Measurements from ENCODE around the gene IL13.

Gene IL13

DNA sequence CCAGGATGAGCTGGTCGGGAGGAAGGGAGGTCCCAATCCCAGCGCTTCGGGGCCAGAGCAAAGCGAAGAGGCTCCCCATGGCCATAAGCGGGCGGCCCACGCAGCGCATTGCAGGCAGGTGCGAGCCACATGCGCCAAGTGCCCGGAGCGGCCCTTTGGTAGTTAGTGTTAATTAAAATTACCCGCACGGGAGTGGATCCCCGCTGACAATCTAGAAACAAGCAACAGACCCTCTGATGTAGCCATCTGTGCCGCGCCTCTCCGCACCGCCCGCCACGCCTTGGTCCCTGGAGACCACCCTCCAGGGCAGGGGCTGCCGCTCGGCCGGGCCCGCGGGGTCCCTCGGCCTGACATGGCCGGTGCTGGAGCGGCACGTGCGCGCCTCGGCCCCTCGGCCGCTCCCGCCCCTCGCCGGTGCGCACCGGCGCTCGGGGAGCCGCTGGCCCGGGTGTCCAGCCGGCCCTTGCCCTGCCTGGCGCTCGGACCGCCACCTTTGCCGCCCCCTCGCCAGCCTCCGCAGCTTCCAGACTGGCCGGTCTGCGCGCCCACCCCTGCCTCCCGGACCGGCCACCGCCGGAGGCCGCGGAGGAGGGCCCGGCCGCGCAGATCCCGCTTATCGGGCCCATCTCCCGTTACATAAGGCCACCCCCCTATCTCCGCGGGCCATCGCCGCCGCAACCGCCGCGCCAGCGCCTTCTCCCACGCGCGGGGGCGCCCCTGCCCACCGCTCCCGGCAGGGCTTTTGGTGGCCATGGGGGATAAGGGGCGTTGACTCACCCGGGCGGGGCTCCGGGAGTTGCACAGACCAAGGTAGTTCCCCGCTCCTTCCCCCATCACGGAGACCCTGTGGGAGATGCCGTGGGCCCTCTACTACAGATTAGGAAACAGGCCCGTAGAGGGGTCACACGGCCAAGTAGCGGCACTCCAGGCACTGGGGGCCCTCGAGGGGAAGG is 1.9 kb upstream of the IL13 start:
- DNase-seq (ENCODE audit: low read depth) = peak; percentile 46

DNA sequence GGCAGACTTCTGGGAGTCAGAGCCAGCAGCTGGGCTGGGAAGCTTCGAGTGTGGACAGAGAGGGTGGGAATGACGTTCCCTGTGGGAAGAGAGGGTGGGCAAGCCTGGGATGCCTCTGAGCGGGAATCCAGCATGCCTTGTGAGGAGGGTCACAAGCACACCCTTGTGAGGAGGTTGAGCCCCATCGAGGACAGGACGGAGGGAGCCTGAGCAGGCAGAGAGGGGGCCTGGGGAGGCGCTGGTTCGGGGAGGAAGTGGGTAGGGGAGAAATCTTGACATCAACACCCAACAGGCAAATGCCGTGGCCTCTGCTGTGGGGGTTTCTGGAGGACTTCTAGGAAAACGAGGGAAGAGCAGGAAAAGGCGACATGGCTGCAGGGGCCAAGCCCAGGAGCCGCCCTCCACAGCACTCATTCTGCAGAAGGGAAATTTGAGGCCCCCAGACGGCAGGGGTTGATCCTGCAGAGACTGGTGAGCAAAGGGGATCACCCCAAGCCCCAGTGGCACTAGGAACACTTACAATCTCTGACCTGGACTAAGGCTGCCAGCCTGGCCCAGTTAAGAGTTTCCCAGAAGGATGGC is 1.1 kb upstream of the IL13 start:
- no peak for DNase-seq (ENCODE audit: low read depth)

DNA sequence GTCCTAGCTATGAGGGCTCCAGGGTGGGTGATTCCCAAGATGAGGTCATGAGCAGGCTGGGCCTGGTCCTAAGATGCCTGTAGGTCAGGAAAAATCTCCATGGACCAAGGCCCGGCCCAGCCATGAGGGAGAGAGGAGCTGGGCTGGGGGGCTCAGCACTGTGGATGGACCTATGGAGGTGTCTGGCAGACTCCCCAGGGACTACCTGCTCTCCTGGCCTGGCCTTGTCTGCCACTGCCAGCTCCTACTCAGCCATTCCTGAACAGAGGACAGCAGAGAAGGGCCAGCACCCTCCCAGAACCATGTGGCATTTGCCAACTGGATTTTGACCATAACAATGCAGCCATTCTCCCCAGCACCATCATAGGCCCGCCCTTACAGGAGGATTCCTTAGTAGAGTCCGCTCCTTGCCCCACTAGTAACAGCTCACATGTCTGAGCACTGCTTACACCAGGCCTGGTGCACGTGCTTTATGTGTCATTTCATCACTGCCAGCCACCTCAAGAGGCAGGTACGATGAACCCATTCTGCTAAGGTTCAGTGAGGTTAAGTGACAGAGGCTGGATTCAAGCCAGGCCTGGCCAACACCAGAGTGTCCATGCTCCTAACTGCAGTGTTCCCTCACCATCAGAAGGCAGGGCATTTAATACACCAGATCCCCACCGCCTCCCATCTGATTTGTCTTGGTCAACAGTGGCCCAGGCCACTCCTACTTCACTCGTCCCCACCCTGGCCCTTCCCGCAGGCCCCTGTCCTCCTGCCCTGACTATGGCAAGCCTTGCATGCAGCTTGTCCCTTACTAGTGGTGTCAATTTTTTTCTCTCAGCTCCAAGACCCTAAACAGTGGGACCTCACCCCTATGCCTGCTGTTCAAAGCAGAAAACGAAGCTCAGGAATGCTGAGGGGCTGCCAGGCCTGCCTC is 669 bp downstream of the IL13 start:
- no peak for DNase-seq (ENCODE audit: low read depth)

DNA sequence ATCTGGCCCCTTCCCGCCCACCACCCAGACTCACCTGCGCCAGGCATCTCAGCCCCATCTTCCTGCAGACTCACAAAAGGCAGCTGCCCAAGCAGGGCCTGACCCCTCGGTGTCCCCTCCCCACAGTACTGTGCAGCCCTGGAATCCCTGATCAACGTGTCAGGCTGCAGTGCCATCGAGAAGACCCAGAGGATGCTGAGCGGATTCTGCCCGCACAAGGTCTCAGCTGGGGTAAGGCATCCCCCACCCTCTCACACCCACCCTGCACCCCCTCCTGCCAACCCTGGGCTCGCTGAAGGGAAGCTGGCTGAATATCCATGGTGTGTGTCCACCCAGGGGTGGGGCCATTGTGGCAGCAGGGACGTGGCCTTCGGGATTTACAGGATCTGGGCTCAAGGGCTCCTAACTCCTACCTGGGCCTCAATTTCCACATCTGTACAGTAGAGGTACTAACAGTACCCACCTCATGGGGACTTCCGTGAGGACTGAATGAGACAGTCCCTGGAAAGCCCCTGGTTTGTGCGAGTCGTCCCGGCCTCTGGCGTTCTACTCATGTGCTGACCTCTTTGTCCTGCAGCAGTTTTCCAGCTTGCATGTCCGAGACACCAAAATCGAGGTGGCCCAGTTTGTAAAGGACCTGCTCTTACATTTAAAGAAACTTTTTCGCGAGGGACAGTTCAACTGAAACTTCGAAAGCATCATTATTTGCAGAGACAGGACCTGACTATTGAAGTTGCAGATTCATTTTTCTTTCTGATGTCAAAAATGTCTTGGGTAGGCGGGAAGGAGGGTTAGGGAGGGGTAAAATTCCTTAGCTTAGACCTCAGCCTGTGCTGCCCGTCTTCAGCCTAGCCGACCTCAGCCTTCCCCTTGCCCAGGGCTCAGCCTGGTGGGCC is 1.9 kb downstream of the IL13 start:
- DNase-seq (ENCODE audit: low read depth) = no peak

GRCh38 chr5:132661231-132662003 is 3.4 kb downstream of the IL13 start:
- DNase-seq (ENCODE audit: low read depth) = no peak

DNA sequence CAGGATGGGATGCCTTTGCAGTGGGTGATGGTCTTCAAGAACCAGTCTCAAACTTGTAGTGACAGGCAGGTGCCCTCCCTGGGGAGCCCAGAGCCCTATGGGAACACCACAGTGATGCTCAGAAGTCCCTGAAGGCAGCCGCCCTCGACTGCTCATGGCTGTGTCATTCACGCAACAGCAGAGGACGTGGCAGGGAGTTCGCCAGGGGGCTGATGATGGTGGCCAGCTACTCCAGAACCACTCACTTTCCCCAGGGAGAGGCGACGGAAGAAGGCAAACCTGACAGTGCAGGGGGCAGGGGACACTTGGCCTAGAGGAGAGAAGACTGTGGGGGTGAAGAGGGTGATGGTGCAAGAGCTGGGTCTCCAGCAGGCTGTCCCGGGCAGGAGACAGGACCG is 4.0 kb downstream of the IL13 start:
- no peak for DNase-seq (ENCODE audit: low read depth)

DNA sequence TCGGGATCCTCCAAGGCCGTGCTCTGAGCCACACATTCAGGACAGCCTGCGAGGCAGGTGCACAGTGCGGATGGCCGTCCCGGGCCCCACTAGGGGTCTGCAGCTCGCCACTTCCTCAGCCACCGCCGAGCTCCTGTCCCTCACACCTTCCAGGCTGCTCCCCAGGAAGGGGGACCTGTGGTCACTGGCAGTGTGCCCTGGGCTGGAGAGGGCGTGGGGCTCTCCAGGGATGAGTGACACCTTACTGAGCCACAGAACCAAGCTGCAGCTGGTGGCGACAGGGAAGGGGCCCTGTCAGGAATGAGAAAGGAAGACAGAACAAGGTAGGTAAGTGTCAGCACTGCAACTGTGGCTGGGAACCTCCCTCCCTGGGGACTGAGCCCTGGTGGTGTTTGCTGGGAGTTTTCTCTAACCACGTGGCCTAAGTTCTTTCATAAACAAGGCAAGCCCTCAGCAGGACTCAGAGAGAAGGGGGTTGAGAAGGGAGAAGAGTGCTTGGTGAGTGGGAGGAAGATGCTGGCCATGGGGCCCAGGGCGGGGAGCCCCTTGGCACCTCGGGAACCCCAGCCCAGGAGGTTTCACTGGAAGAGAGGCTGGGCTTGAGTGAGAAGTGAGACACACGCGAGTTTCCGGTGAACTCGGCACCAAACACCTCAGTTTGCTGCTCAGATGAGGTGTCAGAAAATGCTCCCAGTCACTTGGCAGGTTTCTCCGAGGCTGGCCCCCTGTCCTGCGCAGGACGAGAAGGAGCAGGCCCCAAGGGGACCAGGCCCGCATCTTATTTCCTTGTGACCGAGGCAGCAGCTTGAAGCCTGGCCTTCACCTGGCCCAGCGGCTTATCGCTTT is 5.2 kb downstream of the IL13 start:
- DNase-seq (ENCODE audit: low read depth) = peak; percentile 14

- no peak for DNase-seq (ENCODE audit: low read depth)
Observed at GRCh38 chr5:132663771-132664695, 6.1 kb downstream of the IL13 start.

DNA sequence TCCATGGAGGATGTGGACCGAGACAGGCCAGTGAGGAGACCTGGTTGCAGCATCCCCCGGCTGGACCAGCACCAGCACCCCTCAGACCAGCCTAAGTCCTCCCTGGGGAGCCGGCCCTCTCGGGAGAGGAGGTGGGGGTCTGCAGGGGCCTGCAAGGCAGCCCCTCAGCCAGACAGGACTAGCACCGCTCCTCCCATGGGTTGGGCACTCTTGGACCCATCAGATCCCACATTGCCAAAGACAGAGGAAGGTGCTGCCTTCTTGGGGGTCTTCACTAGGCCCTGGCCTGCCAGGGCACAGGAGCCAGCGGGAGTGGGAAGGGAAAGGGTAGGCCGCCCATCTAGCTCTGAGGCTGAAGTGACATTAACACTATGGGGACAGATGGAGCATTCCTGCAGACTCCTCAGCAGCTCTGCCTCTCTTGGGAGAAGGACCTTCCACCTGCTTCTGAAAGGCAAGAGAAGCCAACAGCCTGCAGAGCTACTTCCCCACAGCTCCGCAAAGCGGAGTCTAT is 6.8 kb downstream of the IL13 start:
- no peak for DNase-seq (ENCODE audit: low read depth)

GRCh38 chr5:132665574-132666080 is 7.7 kb downstream of the IL13 start:
- DNase-seq (ENCODE audit: low read depth) = no peak

DNA sequence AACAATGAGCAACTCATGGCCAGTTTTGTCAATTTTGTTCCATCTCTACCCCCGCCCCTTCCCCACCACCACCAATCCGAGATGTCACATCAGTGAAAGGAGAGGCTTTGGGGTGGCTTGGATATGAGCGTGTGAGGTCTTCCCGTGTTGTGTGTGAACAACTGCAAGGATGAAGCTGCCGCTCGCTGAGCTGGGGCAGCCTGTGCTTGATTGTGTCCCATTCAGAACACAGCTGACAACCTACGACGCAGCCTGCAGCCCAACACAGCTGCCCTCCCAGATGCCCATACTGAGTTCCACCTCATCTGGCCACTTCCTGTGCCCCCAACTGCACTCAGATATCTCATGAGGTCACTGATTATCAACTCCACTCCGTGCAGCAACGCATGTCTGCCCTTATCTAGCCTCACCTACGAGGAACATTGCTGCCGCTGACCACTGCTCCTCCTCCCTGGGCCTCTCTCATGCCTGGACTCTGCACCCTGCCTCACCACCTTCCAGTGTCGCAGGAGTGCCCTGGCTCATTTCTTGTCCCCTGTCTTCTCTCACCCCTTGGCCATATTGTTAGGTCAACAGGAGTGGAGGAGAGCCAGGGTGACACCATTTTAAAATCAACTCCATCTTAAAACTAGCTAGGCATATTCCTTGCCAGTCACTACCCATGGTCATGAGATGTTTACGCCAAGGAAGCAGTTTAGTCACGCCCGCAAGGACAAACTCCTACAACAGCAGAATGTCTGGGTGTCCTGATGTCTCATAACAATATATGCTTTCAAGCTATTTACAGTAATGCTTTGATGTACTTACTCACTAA is 8.5 kb downstream of the IL13 start:
- no peak for DNase-seq (ENCODE audit: low read depth)

DNA sequence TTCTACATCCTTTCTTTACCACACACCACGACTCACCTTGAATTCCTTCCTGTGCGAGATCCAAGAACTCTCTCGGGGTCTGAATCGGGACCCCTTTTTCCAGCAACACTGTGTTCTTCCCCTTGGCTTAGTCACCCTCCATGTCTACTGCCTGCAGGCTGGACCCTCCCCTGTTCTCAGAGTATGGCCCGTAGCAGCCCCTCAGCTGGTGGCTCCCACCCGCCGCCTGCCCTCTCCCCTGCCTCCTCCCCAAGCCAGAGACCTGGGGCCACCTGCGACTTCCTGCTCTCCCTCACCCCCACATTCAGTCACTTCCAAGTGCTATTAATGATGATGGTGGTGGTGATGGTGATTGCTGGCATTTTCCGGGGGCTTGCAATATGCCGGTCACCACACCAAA is 9.3 kb downstream of the IL13 start:
- peak; percentile 18 for DNase-seq (ENCODE audit: low read depth)

GRCh38 chr5:132667761-132668705 is 10.1 kb downstream of the IL13 start:
- no peak for DNase-seq (ENCODE audit: low read depth)

GRCh38 chr5:132668706-132669454 is 10.9 kb downstream of the IL13 start:
- no peak for DNase-seq (ENCODE audit: low read depth)

DNA sequence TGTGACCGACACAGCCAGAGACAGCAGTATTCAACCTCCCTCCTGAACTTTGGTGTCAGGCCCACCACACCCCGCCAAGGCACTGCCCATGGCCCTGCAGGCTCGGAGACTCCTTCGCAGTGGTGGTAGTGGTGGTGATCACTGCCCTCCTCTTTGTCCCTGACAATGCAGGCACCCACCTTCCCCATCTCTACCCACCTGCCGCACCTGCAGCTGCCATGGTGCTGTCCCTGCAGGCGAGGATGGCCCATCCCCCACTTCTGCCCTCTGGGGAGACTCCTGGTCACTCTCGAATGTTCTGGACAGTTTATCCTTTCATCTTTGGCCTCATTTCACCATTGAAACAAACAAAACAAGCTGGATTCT is 11.5 kb downstream of the IL13 start:
- DNase-seq (ENCODE audit: low read depth) = no peak
